ENCODE results near the gene OR2AP1. TPM values are rescaled to one million over a fixed set of nuclear protein-coding genes. Genes with fewer than 3 reads are reported as not detected.
A peak's percentile ranks its signal among the peaks of the same experiment; 100 is the strongest.

Gene OR2AP1
- total RNA-seq, 1 donor from 2014 or later: not detected

- peaks cover 8% of the 10 kb centered on the region for H3K27me3 Mint-ChIP-seq
- DNase-seq (ENCODE audit: extremely low spot score, unreplicated experiment): no peak
- H3K4me3 Mint-ChIP-seq: no peak overlapping the region
- no peak for TF ChIP-seq CTCF (conservative IDR thresholded peaks at IDR 0.05)
- no peaks in the 10 kb centered on the region for H3K36me3 Mint-ChIP-seq
- H3K4me1 Mint-ChIP-seq (ENCODE audit: unreplicated experiment): peaks cover 4% of the 10 kb centered on the region
- peaks cover 15% of the 10 kb centered on the region for H3K9me3 Mint-ChIP-seq
- no peak overlapping the region for H3K27ac Mint-ChIP-seq
Observed at GRCh38 chr12:55614764-55615163, 42.5 kb downstream of the OR2AP1 start.

- Mint-ChIP-seq H3K27ac (peak overlapping the region; percentile 8), H3K27me3 (peaks cover 30% of the 10 kb centered on the region), H3K36me3 (no peaks in the 10 kb centered on the region), H3K9me3 (peaks cover 15% of the 10 kb centered on the region), H3K4me1 (ENCODE audit: unreplicated experiment) (peaks cover 5% of the 10 kb centered on the region), H3K4me3 (no peak overlapping the region)
- peak; percentile 97 for TF ChIP-seq CTCF (conservative IDR thresholded peaks at IDR 0.05)
- DNase-seq (ENCODE audit: extremely low spot score, unreplicated experiment): no peak
Observed at GRCh38 chr12:55619354-55620138, 47.3 kb downstream of the OR2AP1 start.

- no peak overlapping the region for H3K27ac Mint-ChIP-seq
- DNase-seq (ENCODE audit: extremely low spot score, unreplicated experiment): no peak
- H3K36me3 Mint-ChIP-seq: no peaks in the 10 kb centered on the region
- no peaks in the 10 kb centered on the region for H3K9me3 Mint-ChIP-seq
- H3K4me1 Mint-ChIP-seq (ENCODE audit: unreplicated experiment): peaks cover 5% of the 10 kb centered on the region
- no peak overlapping the region for H3K4me3 Mint-ChIP-seq
- TF ChIP-seq CTCF (conservative IDR thresholded peaks at IDR 0.05): no peak
- H3K27me3 Mint-ChIP-seq: peaks cover 42% of the 10 kb centered on the region
Observed at GRCh38 chr12:55624056-55624455, 51.8 kb downstream of the OR2AP1 start.

Other genes starting within 250 kb of the OR2AP1 start
- gene OR6C3, start 241.7 kb upstream of the OR2AP1 start, total RNA-seq (ENCODE audit: low replicate concordance): not detected in 2 replicates
- not detected in 2 replicates for gene OR6C75, start 209.5 kb upstream of the OR2AP1 start, total RNA-seq (ENCODE audit: low replicate concordance)
- not detected in 2 replicates for gene OR6C65, start 171.9 kb upstream of the OR2AP1 start, total RNA-seq (ENCODE audit: low replicate concordance)
- gene OR6C76, start 146.2 kb upstream of the OR2AP1 start, total RNA-seq (ENCODE audit: low replicate concordance): not detected in 2 replicates
- gene OR6C2, start 128.4 kb upstream of the OR2AP1 start, total RNA-seq (ENCODE audit: low replicate concordance): not detected in 2 replicates
- gene OR6C70, start 102.3 kb upstream of the OR2AP1 start, total RNA-seq (ENCODE audit: low replicate concordance): not detected in 2 replicates
- not detected in 2 replicates for gene OR6C68, start 80.1 kb upstream of the OR2AP1 start, total RNA-seq (ENCODE audit: low replicate concordance)
- gene OR6C4, start 22.9 kb upstream of the OR2AP1 start, total RNA-seq (ENCODE audit: low replicate concordance): not detected in 2 replicates
- not detected in 2 replicates for gene OR10P1, start 64.4 kb downstream of the OR2AP1 start, total RNA-seq (ENCODE audit: low replicate concordance)
- 10.4 and 39.2 TPM in 2 replicates for gene ITGA7, start 135.4 kb downstream of the OR2AP1 start, total RNA-seq (ENCODE audit: low replicate concordance)
- gene BLOC1S1, start 143.6 kb downstream of the OR2AP1 start, total RNA-seq (ENCODE audit: low replicate concordance): 89.9 and 98.6 TPM in 2 replicates
- gene RDH5, start 147.9 kb downstream of the OR2AP1 start, total RNA-seq (ENCODE audit: low replicate concordance): 7.4 and 14.1 TPM in 2 replicates
- gene CD63, start 156.5 kb downstream of the OR2AP1 start, total RNA-seq (ENCODE audit: low replicate concordance): 525 and 567 TPM in 2 replicates
- 11.8 and 40.1 TPM in 2 replicates for gene GDF11, start 170.7 kb downstream of the OR2AP1 start, total RNA-seq (ENCODE audit: low replicate concordance)
- 51.4 and 75.9 TPM in 2 replicates for gene SARNP, start 245.3 kb downstream of the OR2AP1 start, total RNA-seq (ENCODE audit: low replicate concordance)
- gene ORMDL2, start 245.6 kb downstream of the OR2AP1 start, total RNA-seq (ENCODE audit: low replicate concordance): 50.9 and 76.1 TPM in 2 replicates